C4-2B (cell line): ENCODE data around the gene PRSS33.

Experiments used
- ZFX ChIP-seq: fragments of 450-650 bp; IDR thresholded peaks from 2 replicates; pipeline ENCODE4 v1.6.1; 2017
- TF ChIP-seq, protein P1 (sequence below): fragments of 450-650 bp; conservative IDR thresholded peaks from 2 replicates; pipeline ENCODE4 v1.5.1; 2017; ENCODE audit warnings: mild to moderate bottlenecking

DNA sequence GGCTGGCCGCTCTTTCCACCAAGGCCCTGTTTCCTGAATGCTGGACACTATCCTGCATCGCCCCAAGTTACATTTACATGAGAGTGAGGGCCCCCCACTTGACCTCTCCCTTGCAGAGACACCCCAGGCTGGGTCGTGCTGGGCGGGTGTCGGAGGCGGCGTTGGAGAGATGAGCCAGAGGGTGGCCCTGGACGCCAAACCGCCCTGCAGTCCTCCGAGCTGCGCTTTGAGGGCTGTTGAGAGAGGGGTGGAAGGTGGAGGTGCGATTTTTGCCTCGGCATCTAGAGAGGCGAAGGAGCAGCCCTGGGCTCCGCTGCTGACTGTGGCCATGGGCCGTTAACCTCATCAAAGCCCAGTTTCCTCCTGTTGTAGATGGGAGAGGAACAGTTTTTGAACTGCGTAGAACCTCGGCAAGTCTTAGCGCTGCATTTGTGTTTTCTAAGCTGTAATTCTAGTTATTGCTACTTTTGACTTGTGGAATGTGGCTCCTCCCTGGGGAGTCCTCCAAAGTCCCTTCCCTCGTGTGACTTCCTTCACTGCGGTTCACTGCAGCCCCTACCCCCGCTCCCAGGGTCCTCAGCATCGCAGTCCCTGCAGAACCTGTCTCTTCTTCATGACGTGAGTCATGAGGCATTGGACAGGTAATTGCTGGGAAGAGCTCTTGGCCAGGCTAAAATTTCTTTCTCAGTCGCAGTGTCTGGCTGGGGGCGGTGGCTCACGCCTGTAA, 9.3 kb downstream of the PRSS33 start:
- TF ChIP-seq, protein P1, sequence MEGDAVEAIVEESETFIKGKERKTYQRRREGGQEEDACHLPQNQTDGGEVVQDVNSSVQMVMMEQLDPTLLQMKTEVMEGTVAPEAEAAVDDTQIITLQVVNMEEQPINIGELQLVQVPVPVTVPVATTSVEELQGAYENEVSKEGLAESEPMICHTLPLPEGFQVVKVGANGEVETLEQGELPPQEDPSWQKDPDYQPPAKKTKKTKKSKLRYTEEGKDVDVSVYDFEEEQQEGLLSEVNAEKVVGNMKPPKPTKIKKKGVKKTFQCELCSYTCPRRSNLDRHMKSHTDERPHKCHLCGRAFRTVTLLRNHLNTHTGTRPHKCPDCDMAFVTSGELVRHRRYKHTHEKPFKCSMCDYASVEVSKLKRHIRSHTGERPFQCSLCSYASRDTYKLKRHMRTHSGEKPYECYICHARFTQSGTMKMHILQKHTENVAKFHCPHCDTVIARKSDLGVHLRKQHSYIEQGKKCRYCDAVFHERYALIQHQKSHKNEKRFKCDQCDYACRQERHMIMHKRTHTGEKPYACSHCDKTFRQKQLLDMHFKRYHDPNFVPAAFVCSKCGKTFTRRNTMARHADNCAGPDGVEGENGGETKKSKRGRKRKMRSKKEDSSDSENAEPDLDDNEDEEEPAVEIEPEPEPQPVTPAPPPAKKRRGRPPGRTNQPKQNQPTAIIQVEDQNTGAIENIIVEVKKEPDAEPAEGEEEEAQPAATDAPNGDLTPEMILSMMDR, result no peak
- no peak for TF ChIP-seq ZFX
